Bladder microvascular endothelial cell (primary cell): Measurements from ENCODE around the gene TUBA8. TPM values are rescaled to one million over a fixed set of nuclear protein-coding genes. Genes with fewer than 3 reads are reported as not detected.

Source experiments
- total RNA-seq: library from RNA; depleted of rRNA; stranded (reverse); fragments of >200 nt; gene quantifications from 2 replicates; pipeline ENCODE4 v1.2.3, GENCODE V29; 2014

Gene TUBA8
- 0.32 and 1.0 TPM in 2 replicates for total RNA-seq

DNA sequence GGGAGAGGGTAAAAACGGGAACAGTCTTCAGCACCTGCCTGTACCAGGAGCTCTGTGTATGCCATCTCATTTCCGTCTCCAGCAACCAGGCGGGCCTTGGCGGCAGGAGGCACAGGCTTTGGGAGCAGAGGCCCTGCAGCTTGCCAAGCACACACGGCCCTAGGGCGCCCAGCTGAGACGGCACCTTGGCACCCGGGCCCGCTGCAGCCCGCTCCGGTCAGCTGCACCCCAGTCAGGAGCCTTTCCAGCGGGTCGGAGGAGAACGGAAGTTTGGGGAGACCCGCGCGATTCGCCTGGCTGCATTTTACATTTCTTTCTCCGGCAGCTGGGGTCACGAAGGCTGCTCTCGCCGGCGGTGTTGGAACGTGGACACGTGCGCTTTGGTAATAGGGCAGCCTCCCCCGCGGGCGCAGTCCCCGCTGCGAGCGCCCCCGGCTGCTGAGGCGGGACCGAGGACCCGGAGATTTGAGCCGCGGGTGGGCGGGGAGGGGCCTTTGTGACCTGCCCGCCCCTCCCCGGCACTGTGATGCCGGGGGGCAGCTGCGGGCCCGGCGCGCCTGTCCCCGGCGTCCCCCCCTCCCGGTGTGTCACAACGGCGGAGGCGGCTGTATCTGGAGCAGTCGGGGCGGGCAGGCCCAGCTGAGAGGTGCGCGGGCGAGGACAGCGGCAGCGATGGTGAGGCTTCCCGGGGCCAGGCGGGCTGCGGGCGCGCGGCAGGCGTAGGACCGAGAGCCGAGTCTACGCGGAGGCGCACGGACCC is at the start of gene TUBA8:
Gene TUBA8, plus strand, starts transcription at position 616 of the 760 bp plus-strand sequence. Its CDS starts 57 bp downstream, at position 673.

DNA sequence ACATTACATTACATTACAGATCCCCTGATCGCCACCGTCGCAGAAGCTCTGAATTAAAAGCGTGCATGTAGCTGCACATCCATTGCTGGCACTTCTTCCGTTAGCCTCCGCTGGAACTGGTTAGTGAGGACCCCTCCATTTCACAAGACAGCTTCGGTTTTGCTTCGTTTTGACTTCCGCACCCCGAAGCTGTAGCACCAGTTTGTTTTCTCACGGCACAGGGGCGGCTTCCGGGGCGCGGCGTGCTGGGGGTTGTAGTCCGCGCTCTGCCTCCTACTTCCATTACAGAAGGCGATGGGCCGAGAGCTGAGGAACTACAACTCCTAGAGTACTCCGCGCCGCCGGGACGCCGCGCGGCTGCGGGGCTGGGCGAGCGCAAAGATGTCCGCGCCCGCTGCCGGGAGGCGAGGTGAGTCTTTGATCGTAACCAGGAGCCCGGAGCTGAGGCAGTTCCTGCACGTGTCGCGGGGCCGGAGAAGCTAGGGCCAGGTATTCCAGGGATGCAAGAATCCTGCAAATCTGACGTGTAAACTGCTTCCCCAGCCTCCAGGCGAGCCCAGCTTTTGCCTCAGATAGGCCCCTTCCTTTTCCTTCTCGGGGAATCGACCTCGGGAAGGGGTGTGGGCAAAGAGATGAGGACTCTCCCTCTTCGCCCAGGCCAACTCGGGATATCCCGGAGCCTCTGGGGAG is 32.8 kb upstream of the TUBA8 start, which contains the start of gene PEX26:
Gene PEX26, plus strand, starts transcription at position 352 of the 690 bp plus-strand sequence. CDS start 387 bp downstream, outside the sequence.

Other genes with a start within 250 kb of the TUBA8 start
- 13.3 and 60.0 TPM in 2 replicates for gene MICAL3, start 86.2 kb upstream of the TUBA8 start, total RNA-seq
- 11.3 and 19.9 TPM in 2 replicates for gene PEX26, start 32.8 kb upstream of the TUBA8 start, total RNA-seq
- gene USP18, start 39.4 kb downstream of the TUBA8 start, total RNA-seq = 9.6 and 14.6 TPM in 2 replicates